ENCODE results near the gene NCEH1.

The NCEH1 gene

DNA sequence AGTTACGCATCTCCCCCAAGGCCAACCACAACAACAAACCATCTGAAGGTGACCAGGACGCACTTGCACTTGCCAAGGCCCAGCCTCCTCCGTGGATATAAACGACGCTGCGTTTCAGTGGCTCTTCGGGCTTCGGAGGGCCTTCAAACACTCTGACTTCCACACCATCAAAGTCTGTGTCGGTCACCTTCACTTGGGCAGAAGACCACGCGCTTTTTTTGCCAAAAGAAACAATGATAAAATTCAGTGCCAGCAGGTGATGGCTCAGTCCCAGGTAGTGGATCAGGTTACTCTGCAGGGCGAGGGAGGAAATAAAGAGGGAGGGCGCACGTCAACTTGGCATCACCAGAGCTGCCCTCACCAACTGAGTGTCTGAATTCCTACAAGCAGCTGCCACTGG, 63.0 kb downstream of the NCEH1 start:
- DNase-seq (ENCODE audit: low spot score): no peak

DNA sequence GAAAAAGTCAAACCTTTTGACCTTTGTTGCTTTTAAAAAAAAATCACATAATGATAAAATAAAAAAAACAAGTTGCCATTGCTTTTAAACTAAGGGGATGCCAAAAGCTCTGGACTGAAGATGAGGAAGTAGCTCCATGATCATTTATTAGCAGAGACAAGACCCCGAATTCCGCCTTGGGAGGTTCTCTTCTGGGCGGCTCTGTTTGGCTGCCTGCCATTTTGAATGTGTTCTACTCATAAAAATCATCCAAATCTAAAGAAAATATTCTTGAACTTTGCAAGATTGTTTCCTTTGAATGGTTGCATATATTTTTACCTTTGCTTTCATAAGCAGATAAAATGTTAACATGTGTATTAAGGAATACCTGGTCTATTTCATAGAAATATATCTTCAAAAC, 63.8 kb downstream of the NCEH1 start:
- in situ Hi-C loops (cut with MboI; ENCODE audit: low pct_unique_long_range_greater_than_20kb, low sequenced_read_pairs, unreplicated experiment): no loop called here
- DNase-seq (ENCODE audit: low spot score): no peak
- no peak for TF ChIP-seq CTCF (IDR thresholded peaks at IDR 0.05; ENCODE audit: extremely low read depth, insufficient read depth, missing control alignments)

More for the DNA sequence above, 63.0 kb downstream of the NCEH1 start:
- in situ Hi-C loops (cut with MboI; ENCODE audit: low pct_unique_long_range_greater_than_20kb, low sequenced_read_pairs, unreplicated experiment): no loop called here
- no peak for TF ChIP-seq CTCF (IDR thresholded peaks at IDR 0.05; ENCODE audit: extremely low read depth, insufficient read depth, missing control alignments)

DNA sequence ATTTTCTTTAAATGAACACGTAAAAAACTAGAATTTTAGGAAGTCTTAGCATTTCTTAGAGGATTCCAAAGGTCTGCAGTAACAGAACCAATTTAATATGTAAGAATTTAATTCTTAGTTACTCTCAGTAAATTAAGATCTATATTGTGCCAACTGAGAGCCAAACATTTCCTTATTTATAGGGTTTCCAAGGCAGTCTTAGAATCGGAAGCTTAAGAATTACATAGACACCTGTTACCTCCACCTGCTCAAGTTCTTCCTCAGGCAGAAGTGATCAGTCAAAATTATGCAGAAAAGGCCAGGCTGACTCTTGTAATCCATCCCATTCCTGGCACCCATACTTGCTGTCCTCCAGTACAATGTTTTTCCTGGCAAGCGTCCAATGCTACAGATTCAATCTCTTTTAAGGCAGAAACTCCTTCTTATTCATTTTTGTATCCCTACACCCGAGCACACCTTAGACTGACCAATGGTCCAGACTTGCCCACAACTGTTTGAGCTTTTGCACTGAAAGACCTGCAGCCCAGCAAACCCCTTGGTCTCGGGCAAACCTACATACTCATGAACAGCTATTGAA, 64.3 kb downstream of the NCEH1 start:
- DNase-seq (ENCODE audit: low spot score): no peak
- in situ Hi-C loops (cut with MboI; ENCODE audit: low pct_unique_long_range_greater_than_20kb, low sequenced_read_pairs, unreplicated experiment): no loop called here
- no peak for TF ChIP-seq CTCF (IDR thresholded peaks at IDR 0.05; ENCODE audit: extremely low read depth, insufficient read depth, missing control alignments)

DNA sequence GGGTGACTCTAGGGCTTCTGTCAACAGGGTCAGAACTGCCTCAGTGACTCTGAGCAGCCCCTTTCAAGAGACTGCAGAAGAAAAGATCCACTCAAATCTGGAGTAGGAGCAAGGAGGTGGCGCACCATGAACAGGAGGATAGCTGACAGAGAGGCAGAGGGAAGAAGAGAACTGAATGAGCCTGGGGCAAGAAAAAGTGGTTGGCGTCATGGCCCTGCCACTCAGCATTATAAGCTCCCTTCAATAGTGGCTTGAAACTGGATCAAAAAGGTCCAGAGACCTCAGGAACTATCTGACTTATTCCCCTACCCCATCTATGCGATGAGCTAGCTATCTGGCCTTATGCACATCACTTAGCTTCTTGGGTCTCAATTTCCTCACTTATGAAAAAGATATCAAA, 66.6 kb downstream of the NCEH1 start:
- no peak for DNase-seq (ENCODE audit: low spot score)
- no peak for TF ChIP-seq CTCF (IDR thresholded peaks at IDR 0.05; ENCODE audit: extremely low read depth, insufficient read depth, missing control alignments)
- in situ Hi-C loops (cut with MboI; ENCODE audit: low pct_unique_long_range_greater_than_20kb, low sequenced_read_pairs, unreplicated experiment): no loop called here

DNA sequence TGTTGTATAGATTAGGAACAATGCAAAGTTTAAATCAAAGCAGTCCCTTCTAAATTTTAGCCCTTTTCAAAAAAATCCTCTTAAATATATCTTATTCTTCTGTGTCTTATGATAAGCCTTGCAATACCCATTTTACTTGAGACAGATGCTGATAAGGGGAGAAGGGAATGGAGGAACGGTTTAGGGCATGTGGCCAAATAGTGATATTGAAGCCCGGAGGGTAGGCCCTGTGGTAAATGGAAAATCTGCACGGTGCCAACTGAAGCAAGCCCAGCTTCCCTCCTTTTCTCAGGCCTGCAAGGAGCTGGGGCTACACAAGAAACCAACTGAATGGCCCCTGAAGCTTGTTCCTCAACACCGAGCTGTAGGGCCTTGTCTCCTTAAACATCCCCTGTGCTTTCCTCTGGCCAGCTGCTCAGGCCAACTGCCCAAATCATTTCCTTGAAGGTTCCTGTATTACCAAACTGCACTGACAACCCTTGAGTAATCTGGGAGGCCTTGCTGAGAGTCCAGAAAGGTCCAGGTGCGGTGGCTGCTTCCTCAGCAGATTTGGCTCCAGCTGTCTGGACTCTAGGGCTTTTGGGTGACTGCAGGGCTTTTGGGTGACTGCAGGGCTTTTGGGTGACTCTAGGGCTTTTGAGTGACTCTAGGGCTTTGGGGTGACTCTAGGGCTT, 67.2 kb downstream of the NCEH1 start:
- in situ Hi-C loops (cut with MboI; ENCODE audit: low pct_unique_long_range_greater_than_20kb, low sequenced_read_pairs, unreplicated experiment): no loop called here
- no peak for DNase-seq (ENCODE audit: low spot score)
- no peak for TF ChIP-seq CTCF (IDR thresholded peaks at IDR 0.05; ENCODE audit: extremely low read depth, insufficient read depth, missing control alignments)

DNA sequence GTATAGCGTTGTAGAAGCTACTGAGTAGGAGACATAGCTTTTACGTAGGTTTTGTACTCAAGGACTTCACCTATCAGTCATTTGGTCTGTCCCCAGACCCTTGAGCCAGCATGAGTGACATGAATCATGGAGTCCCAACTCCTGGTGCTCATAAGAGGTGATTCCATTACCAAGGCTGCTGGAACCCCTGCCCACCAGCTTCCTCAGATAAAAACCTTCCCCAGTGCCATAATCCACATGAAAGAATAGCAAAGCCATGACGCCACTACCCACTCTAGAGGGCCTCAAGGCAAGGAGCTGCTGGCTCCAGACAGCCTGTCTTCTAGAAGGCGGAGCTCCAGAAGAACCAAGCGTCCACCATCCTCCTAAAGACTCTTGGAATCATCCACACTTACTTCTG, 69.6 kb downstream of the NCEH1 start:
- no peak for DNase-seq (ENCODE audit: low spot score)
- no peak for TF ChIP-seq CTCF (IDR thresholded peaks at IDR 0.05; ENCODE audit: extremely low read depth, insufficient read depth, missing control alignments)
- in situ Hi-C loops (cut with MboI; ENCODE audit: low pct_unique_long_range_greater_than_20kb, low sequenced_read_pairs, unreplicated experiment): no loop called here

Measured in GM13977 (cell line).